ENCODE data around the gene ZBTB21. TPM values are rescaled to one million over a fixed set of nuclear protein-coding genes. Genes with fewer than 3 reads are reported as not detected.

The ZBTB21 gene
- total and polyA plus RNA-seq, 2 of the 4 experiments (the other 2 are of a cell fraction) = 6.8 to 12.0 TPM

GRCh38 chr21:42058631-42059111 is 48.5 kb upstream of the ZBTB21 start:
- Histone ChIP-seq H2BK5ac (ENCODE audit: low read depth, low read length, poor library complexity, severe bottlenecking) (peak overlapping the region; percentile 80), H2BK20ac (ENCODE audit: low read depth, low read length) (peak overlapping the region; percentile 71), H4K8ac (ENCODE audit: low read depth in 2 of 2, low read length in 2 of 2) (peak overlapping the region; percentile 53 to 60; a peak in 2 of 4 replicates), H2AFZ (replicated peaks; ENCODE audit: low read length, poor library complexity) (peak overlapping the region; percentile 6), H2BK15ac (ENCODE audit: low read depth, low read length) (peak overlapping the region; percentile 45; the same call in 2 of the 3 replicates), H3K14ac (replicated peaks; ENCODE audit: low read depth, low read length) (peak overlapping the region; percentile 57), H3K9ac (ENCODE audit: low read depth, low read length) (no peak overlapping the region), H3K27ac (ENCODE audit: insufficient read depth, low read length) (peak overlapping the region; percentile 90; the same call in 1 of the 2 replicates), H2AK5ac (ENCODE audit: low read depth, low read length) (peak overlapping the region; percentile 79), H4K5ac (ENCODE audit: low read depth, low read length) (peak overlapping the region; percentile 65), H2BK120ac (ENCODE audit: low read depth, low read length) (peak overlapping the region; percentile 80), H3K36me3 (ENCODE audit: control insufficient read depth, insufficient read depth, low read length) (no peaks in the 10 kb centered on the region), H2AK9ac (replicated peaks; ENCODE audit: low read depth, low read length, poor library complexity) (no peak overlapping the region), H3K9me3 (ENCODE audit: control insufficient read depth, insufficient read depth, low read length) (no peaks in the 10 kb centered on the region), H4K91ac (ENCODE audit: insufficient read depth, low read depth, low read length) (peak overlapping the region; percentile 76), H3K9me1 (ENCODE audit: insufficient read depth, low read length) (peaks cover 31% of the 10 kb centered on the region), H3K23ac (ENCODE audit: low read depth, low read length) (no peak overlapping the region; the same call in 1 of the 2 replicates), H4K20me1 (ENCODE audit: insufficient read depth, low read length) (no peaks in the 10 kb centered on the region; the same call in 1 of the 2 replicates), H3K4me1 (ENCODE audit: control insufficient read depth, insufficient read depth, low read length) (peaks cover 20% of the 10 kb centered on the region), H3K18ac (ENCODE audit: low read depth, low read length) (peak overlapping the region; percentile 75; the same call in 1 of the 2 replicates), H3K4me3 (ENCODE audit: insufficient read depth, low read depth, low read length) (no peak overlapping the region), H3K27me3 (ENCODE audit: control insufficient read depth, insufficient read depth, low read length) (peaks cover 9% of the 10 kb centered on the region; the same call in 1 of the 2 replicates), H3K79me1 (ENCODE audit: low read depth in 1 of 2, low read length in 2 of 2) (peaks cover 4 to 13% of the 10 kb centered on the region in 2 experiments; a peak in 2 of 4 replicates), H3K4me2 (ENCODE audit: low read depth, low read length) (no peak overlapping the region), H3K4ac (ENCODE audit: low read depth, low read length) (peak overlapping the region; percentile 79), H3K56ac (ENCODE audit: extremely low read depth, insufficient read depth, low read length) (no peak overlapping the region)
- 99% methylated on average over 7 of the region's 11 CpGs; no CpG with 5 or more reads in 1 of the 2 experiments for WGBS, 2 experiments (ENCODE audit: extremely low coverage in 2 of 2, insufficient read length in 1 of 2)
- BruUV-seq (replicated peaks) = no TSS peak
- CTCF ChIA-PET = no interaction called here
- ATAC-seq (ENCODE audit: low read depth) (no peak), DNase-seq (no peak)
- in situ Hi-C loops (cut with MboI; ENCODE audit: low sequenced_read_pairs) (no loop called here), intact Hi-C loops (cut with micrococcal nuclease) (no loop called here), dilution Hi-C loops (cut with HindIII; ENCODE audit: low sequenced_read_pairs, unreplicated experiment) (no loop called here)
- POLR2A ChIA-PET (ENCODE audit: unreplicated experiment) = no interaction called here
- no peak for TF ChIP-seq MAFK (IDR thresholded peaks at IDR 0.05; ENCODE audit: low read depth, low read length)
- TF ChIP-seq CHD1 (IDR thresholded peaks at IDR 0.05; ENCODE audit: low read depth, low read length) = no peak
- no peak for TF ChIP-seq RAD21 (IDR thresholded peaks at IDR 0.05; ENCODE audit: low read length)
- no peak for TF ChIP-seq CEBPB (IDR thresholded peaks at IDR 0.05; ENCODE audit: low read depth, low read length)
- TF ChIP-seq MAZ (IDR thresholded peaks at IDR 0.05; ENCODE audit: borderline replicate concordance, low read depth, low read length) = no peak
- TF ChIP-seq FOS (IDR thresholded peaks at IDR 0.05; ENCODE audit: low read depth, low read length) = no peak
- no peak for TF ChIP-seq MXI1 (IDR thresholded peaks at IDR 0.05; ENCODE audit: borderline replicate concordance, low read depth, low read length)
- no peak for TF ChIP-seq NFE2L2 (IDR thresholded peaks at IDR 0.05; ENCODE audit: low read depth, low read length)
- no peak for TF ChIP-seq POLR2A (IDR thresholded peaks at IDR 0.05; ENCODE audit: low read depth, low read length)
- no peak for TF ChIP-seq SMC3 (IDR thresholded peaks at IDR 0.05; ENCODE audit: low read depth, low read length)
- no peak for TF ChIP-seq USF2 (IDR thresholded peaks at IDR 0.05; ENCODE audit: low read depth, low read length)
- TF ChIP-seq RFX5 (IDR thresholded peaks at IDR 0.05; ENCODE audit: low read depth, low read length) = no peak
- no peak for TF ChIP-seq ELK1 (IDR thresholded peaks at IDR 0.05; ENCODE audit: borderline replicate concordance, low read depth, low read length)
